Measurements from ENCODE around the gene SLC1A4. TPM values are rescaled to one million over a fixed set of nuclear protein-coding genes. Genes with fewer than 3 reads are reported as not detected.
"Not testable (repeated sequence)": the region's sequence is repeated elsewhere in the genome, so short reads cannot be mapped to it uniquely, and the experiment has no call there.

Gene SLC1A4
- polyA plus RNA-seq, 6 donors from 2014 or later: 2.1 to 5.8 (median 3.0) TPM

DNA sequence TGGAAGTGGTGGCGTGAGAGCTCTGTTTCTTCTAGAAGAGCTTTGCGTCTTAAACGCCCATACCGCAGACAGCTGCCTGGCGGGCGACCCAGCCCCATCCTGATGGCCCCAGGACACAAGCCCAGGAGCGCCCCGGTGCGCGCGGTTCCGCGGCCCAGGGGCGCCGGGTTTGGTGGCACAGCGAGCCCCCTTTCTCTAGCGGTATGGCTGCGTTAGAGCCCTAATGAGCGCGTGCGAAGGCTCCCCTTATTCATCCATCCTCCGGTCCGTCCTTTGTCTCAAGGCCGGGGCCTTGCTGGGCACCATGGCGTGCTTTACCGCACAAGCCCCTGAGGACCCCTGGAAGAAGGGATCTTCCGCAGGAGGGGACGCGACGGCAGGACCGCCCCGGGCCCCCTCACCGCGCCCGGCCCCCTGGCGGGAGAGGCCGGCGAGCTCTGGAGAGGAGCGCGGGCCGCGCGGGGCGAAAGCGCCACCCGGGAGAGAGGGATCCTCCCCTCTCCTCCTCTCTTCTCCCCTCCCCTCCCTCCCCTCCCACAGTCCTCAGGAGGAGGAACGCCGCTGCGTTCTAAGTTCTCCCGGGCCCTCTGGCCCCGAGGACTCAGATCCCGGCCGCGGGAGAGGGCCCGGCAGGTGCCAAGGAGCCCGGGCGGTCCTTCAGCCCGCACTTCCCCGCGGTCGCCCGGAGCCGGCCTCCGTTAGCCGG, 626 bp upstream of the SLC1A4 start:
- peak; percentile 42 to 46 for ATAC-seq (ENCODE audit: low read depth in 2 of 2)
- Mint-ChIP-seq H3K27ac (peak overlapping the region in 4 of 6 donors; percentile 27 to 80 (median 66)), H3K4me1 (peaks cover 32 to 55% (median 34%) of the 10 kb centered on the region in 3 donors), H3K36me3 (no peaks in the 10 kb centered on the region), H3K27me3 (no peaks in the 10 kb centered on the region), H3K4me3 (peak overlapping the region; percentile 81 to 93 (median 90)), H3K9me3 (no peaks in the 10 kb centered on the region)
- DNase-seq: peak; percentile 33

DNA sequence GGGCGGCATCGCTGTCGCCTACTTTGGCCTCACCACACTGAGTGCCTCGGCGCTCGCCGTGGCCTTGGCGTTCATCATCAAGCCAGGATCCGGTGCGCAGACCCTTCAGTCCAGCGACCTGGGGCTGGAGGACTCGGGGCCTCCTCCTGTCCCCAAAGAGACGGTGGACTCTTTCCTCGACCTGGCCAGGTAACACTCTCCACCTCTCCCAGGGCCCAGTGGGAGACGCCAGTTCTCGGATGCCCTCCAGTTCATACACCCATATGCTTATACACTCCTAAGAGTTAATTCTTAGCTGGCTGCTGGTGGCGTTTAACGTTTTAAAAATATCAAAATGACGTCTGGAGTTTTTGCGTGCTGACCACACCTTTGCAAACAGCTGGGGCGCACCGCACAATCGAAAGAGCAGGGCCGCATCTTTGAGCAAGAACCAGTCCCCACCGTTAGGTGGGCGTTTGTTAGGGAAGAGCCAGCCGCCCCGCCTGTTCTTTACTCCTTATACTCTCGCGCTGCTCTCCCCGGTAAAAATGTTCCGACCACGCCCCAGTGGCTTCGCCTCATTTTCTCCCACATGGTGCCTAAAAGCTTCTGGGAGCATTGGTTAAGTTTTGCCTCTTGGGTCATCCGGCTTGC, 899 bp downstream of the SLC1A4 start:
- ATAC-seq (ENCODE audit: low read depth in 2 of 2) (no peak), DNase-seq (no peak)
- Mint-ChIP-seq H3K9me3 (no peaks in the 10 kb centered on the region), H3K27ac (peak overlapping the region; percentile 10 to 87 (median 58)), H3K4me3 (peak overlapping the region; percentile 81 to 95 (median 90)), H3K27me3 (no peaks in the 10 kb centered on the region), H3K4me1 (peaks cover 32 to 48% (median 34%) of the 10 kb centered on the region in 3 donors), H3K36me3 (peaks cover 0 to 9% of the 10 kb centered on the region in 2 donors)

DNA sequence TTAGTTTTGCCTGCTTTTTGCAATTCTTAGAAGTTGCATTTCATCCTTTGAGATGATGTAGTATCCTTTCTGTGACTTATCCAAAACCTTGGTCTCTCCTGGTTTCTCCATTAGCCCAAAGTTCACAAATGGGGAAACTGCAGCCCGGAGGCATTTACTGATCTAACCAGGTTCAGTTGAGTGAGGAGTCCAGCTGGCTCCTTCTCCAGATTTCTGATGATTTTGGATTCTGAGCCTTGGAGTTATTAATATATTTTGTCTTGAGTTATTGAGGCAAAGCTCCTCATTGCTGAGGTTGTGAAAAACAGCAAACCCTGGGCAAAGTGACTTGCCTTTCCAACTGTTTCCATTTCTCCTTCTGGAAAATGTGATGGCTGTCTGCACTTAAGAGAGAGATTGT, 1.7 kb downstream of the SLC1A4 start:
- Mint-ChIP-seq H3K36me3 (peaks cover 0 to 9% of the 10 kb centered on the region in 2 donors), H3K4me3 (peak overlapping the region; percentile 47 to 95 (median 86)), H3K9me3 (no peaks in the 10 kb centered on the region), H3K27ac (no peak overlapping the region), H3K4me1 (peaks cover 32 to 48% (median 34%) of the 10 kb centered on the region in 3 donors), H3K27me3 (no peaks in the 10 kb centered on the region)
- no peak for DNase-seq
- ATAC-seq (ENCODE audit: low read depth in 2 of 2): no peak

DNA sequence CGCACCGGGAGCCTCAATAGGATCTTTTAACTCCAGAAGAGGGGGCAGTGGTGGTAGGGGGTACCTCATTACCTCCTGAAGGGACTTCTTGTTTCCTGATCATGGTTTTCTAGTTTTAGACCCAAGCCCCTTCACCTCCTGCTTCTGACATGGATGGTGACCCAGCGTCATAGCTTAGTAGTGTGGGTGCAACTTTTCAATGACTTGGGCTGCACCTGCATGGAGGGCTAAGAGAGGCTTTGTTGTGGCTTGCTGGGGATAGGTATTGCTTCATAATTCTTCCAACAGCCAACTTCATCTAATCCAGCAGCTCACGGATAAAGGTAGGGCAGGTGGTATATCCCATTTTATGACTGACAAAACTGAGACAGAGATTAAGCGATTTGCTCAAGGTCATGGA, 3.0 kb downstream of the SLC1A4 start:
- H3K27ac Mint-ChIP-seq: peak overlapping the region in 2 of 6 donors; percentile 34 to 57
- DNase-seq (no peak), ATAC-seq (ENCODE audit: low read depth in 2 of 2) (no peak)
- H3K4me1 Mint-ChIP-seq: peaks cover 23 to 37% (median 26%) of the 10 kb centered on the region in 3 donors
- H3K27me3 Mint-ChIP-seq: no peaks in the 10 kb centered on the region
- H3K9me3 Mint-ChIP-seq: no peaks in the 10 kb centered on the region
- peak overlapping the region in 1 of 8 donors; percentile 67 for H3K4me3 Mint-ChIP-seq
- H3K36me3 Mint-ChIP-seq: peaks cover 0 to 9% of the 10 kb centered on the region in 2 donors

DNA sequence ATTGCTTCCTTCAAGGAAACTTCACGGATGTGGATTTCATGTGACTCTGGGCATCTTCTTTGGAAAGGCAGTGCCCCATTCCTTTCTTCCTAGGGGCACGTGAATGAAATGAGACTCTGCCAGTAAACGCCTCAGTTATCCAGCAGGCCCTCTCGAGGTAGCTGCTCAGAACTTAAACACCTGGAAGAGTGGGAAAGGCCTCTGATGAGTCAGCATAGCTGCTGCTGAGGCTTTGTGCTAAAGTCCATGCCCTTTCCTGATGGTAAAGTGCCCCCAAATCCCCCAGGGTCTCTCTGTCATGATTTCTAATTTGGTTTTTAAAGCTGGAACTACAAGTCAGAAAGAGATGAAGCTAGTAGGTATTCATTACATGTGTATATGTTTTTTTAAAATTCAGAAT, 3.8 kb downstream of the SLC1A4 start:
- Mint-ChIP-seq H3K27ac (no peak overlapping the region), H3K9me3 (no peaks in the 10 kb centered on the region), H3K36me3 (peaks cover 0 to 9% of the 10 kb centered on the region in 2 donors), H3K27me3 (no peaks in the 10 kb centered on the region), H3K4me1 (peaks cover 19 to 31% (median 21%) of the 10 kb centered on the region in 3 donors), H3K4me3 (peak overlapping the region in 1 of 8 donors; percentile 53)
- ATAC-seq (ENCODE audit: low read depth in 2 of 2): no peak
- no peak for DNase-seq

DNA sequence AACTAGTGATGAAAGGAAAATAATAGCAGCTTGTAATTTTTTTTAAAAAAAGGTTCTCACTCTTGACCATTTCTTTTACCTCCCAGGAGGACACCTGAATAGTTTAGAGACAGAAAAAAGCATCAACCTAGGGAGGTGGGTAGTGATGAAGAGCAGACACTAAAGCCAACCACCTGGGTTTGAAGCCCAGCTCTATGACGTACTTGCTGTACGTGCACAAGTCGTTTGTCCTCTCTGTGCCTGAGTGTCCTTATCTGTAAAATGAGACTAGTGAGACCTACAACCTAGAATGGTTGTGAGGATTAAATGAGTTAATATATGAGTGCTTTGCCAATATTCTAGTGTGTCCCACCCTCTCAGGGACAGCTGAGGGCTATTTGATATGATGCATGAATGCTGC, 5.8 kb downstream of the SLC1A4 start:
- DNase-seq: no peak
- Mint-ChIP-seq H3K36me3 (peaks cover 0 to 9% of the 10 kb centered on the region in 2 donors), H3K4me1 (peaks cover 14 to 30% (median 17%) of the 10 kb centered on the region in 3 donors), H3K27me3 (no peaks in the 10 kb centered on the region), H3K27ac (no peak overlapping the region), H3K9me3 (no peaks in the 10 kb centered on the region), H3K4me3 (no peak overlapping the region)
- no peak for ATAC-seq (ENCODE audit: low read depth in 2 of 2)

DNA sequence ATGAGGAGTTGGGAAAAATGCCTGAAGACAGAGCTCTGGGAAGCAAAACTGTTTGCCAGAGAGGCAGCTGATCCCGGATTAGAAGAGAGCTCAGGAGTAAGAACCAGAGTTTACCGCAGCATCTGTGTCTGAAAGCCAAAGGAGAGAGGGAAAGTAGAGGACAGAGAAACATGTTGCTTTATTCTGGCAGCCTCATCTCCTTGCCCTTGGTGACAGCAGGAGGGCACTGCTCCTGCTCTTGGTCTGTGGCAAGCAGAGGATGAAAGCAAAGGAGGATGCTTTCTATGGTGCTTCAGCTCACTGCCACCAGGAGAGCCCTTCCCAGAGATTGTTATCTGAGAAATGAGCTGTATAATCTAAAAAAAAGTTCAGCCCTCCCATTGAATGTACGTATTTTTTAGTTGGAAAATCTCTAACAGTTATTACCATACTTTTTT, 7.7 kb downstream of the SLC1A4 start:
- peaks cover 9% of the 10 kb centered on the region in 2 donors for H3K36me3 Mint-ChIP-seq
- no peaks in the 10 kb centered on the region for H3K27me3 Mint-ChIP-seq
- DNase-seq (no peak), ATAC-seq (ENCODE audit: low read depth in 2 of 2) (no peak)
- no peaks in the 10 kb centered on the region for H3K9me3 Mint-ChIP-seq
- H3K27ac Mint-ChIP-seq: peak overlapping the region in 1 of 6 donors; percentile 83
- H3K4me1 Mint-ChIP-seq: peaks cover 6 to 16% (median 11%) of the 10 kb centered on the region in 3 donors
- peak overlapping the region in 1 of 8 donors; percentile 33 for H3K4me3 Mint-ChIP-seq

DNA sequence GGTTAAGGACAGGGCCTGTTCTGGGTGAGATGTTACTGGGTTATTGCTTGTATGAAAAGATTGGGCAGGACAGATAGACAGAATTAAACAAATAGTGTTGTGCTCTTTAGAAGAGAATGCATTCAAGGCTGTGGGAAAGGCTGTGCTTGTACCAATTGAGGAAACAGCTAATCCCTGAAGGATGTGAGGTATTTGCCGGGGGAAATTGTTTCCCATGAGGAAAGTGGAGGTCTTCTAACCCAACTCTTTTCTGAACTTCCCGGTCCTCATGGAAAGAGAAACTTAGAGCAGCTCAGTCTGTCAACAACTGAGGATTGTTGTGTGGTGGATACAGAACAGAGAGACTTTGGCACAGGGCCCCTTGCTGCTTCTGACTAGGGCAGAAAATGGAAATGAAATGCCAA, 9.5 kb downstream of the SLC1A4 start:
- DNase-seq: no peak
- H3K4me3 Mint-ChIP-seq: no peak overlapping the region
- H3K9me3 Mint-ChIP-seq: no peaks in the 10 kb centered on the region
- peaks cover 9% of the 10 kb centered on the region in 2 donors for H3K36me3 Mint-ChIP-seq
- ATAC-seq (ENCODE audit: low read depth in 2 of 2): no peak
- H3K27me3 Mint-ChIP-seq: no peaks in the 10 kb centered on the region
- peaks cover 3 to 6% (median 4%) of the 10 kb centered on the region in 3 donors for H3K4me1 Mint-ChIP-seq
- peak overlapping the region in 1 of 6 donors; percentile 22 for H3K27ac Mint-ChIP-seq

DNA sequence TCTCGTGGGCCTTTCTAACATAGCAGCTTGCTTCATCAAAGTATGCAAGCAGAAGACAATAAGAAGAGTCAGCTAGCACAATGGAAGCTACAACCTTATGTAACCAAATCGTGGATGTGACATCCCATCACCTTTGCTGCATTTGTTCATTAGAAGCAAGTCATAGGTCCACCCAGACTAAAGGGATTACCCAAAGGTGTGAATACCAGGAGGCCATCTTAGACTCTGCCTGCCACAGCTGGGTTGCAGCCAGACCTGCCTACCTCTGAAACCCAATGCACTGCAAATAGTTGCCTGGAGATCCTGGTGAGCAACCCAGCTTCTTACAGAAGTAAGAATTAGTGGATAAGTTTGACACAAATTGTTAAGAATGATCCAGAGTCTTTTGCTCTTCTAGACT, 10.6 kb downstream of the SLC1A4 start:
- H3K27me3 Mint-ChIP-seq: no peaks in the 10 kb centered on the region
- ATAC-seq (ENCODE audit: low read depth in 2 of 2) (no peak), DNase-seq (no peak)
- peaks cover 0 to 9% of the 10 kb centered on the region in 2 donors for H3K36me3 Mint-ChIP-seq
- H3K27ac Mint-ChIP-seq: peak overlapping the region in 1 of 6 donors; percentile 11
- no peak overlapping the region for H3K4me3 Mint-ChIP-seq
- peaks cover 3 to 6% (median 4%) of the 10 kb centered on the region in 3 donors for H3K4me1 Mint-ChIP-seq
- H3K9me3 Mint-ChIP-seq: no peaks in the 10 kb centered on the region

DNA sequence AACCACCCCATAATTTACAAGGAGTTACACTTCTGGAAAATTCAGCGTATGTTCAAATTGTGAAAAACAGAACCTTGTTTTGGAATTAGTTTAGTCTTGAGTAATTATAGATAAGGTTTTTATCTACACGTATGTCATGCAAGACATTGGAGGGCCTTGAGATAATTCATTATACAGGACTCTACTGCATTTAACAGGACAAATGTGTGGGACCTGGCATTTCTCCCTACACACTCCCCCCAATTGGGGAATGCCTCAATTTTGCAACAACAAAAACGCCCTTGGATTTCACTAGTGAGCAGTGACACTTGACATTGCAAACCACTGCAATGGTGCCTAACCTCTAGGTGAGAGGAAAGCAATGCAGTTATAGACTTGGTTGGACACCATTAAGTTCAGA, 11.4 kb downstream of the SLC1A4 start:
- Mint-ChIP-seq H3K9me3 (no peaks in the 10 kb centered on the region), H3K27me3 (no peaks in the 10 kb centered on the region), H3K36me3 (peaks cover 0 to 9% of the 10 kb centered on the region in 2 donors), H3K27ac (peak overlapping the region in 1 of 6 donors; percentile 13), H3K4me3 (no peak overlapping the region), H3K4me1 (peaks cover 3 to 6% (median 4%) of the 10 kb centered on the region in 3 donors)
- DNase-seq (no peak), ATAC-seq (ENCODE audit: low read depth in 2 of 2) (no peak)

DNA sequence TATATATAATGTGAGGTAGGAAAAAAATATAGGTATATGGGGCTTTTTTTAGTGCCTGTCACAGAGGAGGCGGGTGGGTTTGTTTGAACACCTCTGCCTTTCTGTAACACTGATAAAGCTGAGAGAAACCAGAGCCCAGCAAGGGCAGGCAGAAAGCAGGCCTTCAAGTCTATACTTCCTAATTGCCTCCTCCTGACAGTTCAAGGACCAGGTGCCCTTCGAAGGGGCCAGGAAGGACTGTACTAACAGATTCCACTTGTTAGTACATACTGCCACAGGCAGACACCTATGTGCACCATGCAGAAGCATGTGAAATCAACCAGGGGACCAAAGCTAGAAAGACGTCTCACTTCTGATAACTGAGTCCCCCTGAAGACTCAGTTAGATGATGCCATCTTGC, 13.8 kb downstream of the SLC1A4 start:
- ATAC-seq (ENCODE audit: low read depth in 2 of 2) (no peak), DNase-seq (no peak)
- H3K4me1 Mint-ChIP-seq: peaks cover 3 to 14% (median 9%) of the 10 kb centered on the region in 3 donors
- peaks cover 5 to 9% of the 10 kb centered on the region in 2 donors for H3K36me3 Mint-ChIP-seq
- no peaks in the 10 kb centered on the region for H3K27me3 Mint-ChIP-seq
- H3K4me3 Mint-ChIP-seq: no peak overlapping the region
- H3K9me3 Mint-ChIP-seq: no peaks in the 10 kb centered on the region
- H3K27ac Mint-ChIP-seq: peak overlapping the region in 1 of 6 donors; percentile 11

DNA sequence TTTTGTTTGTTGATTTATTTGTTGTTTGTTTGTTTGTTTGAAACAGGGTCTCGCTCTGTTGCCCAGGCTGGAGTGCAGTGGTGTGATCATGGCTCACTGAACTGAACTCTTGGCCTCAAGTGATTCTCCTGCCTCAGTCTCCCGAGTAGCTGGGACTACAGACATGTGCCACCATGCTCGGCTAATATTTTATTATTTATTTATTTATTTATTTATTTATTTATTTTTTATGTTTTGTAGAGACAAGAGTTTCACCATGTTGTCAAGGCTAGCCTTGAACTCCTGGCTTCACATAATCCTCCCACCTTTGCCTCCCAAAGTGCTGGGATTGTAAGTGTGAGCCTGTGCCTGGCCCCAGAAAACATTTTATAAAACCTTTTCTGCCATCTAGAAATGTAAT, 15.0 kb downstream of the SLC1A4 start:
- not testable (repeated sequence) for H3K36me3 Mint-ChIP-seq

DNA sequence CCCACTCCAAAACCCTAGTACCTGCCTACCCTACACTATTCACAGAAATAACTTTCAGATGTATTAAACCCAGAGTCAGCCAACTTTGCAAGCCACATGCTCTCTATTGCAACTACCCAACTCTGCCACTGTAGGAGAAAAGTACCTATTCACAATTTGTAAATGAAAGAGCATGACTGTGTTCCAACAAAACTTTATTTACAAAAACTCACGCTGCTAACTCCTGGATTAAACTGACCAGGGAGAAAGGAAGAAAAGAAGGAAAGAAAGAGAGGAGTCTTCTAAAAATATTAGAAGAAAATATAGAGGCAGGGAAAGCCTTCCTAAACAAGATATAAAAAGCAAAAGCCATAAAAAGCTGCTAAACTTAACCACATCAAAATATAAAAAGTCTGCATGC, 24.6 kb downstream of the SLC1A4 start:
- no peak for ATAC-seq (ENCODE audit: low read depth in 2 of 2)
- Mint-ChIP-seq H3K4me1 (peaks cover 34 to 42% (median 40%) of the 10 kb centered on the region in 3 donors), H3K36me3 (peaks cover 0 to 6% of the 10 kb centered on the region in 2 donors), H3K27me3 (no peaks in the 10 kb centered on the region), H3K4me3 (peak overlapping the region in 1 of 8 donors; percentile 36), H3K27ac (peak overlapping the region in 3 of 6 donors; percentile 46 to 70 (median 54)), H3K9me3 (no peaks in the 10 kb centered on the region)
- no peak for DNase-seq

More for the DNA sequence above, 15.0 kb downstream of the SLC1A4 start:
- H3K27me3 Mint-ChIP-seq; ATAC-seq (ENCODE audit: low read depth in 2 of 2); H3K27ac Mint-ChIP-seq; H3K4me3 Mint-ChIP-seq; DNase-seq; H3K9me3 Mint-ChIP-seq: not testable (repeated sequence)
- H3K4me1 Mint-ChIP-seq: peaks cover 3 to 11% (median 10%) of the 10 kb centered on the region in 3 donors

DNA sequence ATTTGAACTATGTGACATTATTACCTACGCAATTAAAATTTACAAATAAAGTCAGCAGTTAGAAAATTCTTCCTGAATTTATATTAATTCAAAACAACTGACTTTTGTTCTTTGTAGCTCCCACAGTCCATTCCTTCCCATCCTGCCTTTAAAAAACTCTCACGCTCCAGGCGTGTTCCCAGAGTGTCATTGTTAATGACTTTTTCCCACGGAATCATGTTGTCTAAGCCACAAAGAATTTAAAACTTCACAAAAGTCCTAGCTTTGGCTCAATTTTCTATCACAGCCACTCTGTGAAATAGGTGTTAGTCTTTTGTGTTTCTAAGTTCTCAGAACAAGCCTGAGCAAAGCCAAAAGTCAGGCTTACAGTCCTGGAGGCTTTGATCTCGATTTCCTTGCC, 26.5 kb downstream of the SLC1A4 start:
- Mint-ChIP-seq H3K36me3 (peaks cover 6 to 14% of the 10 kb centered on the region in 2 donors), H3K27ac (peak overlapping the region in 1 of 6 donors; percentile 36)

More for the DNA sequence above, 26.5 kb downstream of the SLC1A4 start:
- peaks cover 40 to 48% (median 44%) of the 10 kb centered on the region in 3 donors for H3K4me1 Mint-ChIP-seq
- H3K4me3 Mint-ChIP-seq: no peak overlapping the region
- ATAC-seq (ENCODE audit: low read depth in 2 of 2) (no peak), DNase-seq (no peak)
- no peaks in the 10 kb centered on the region for H3K27me3 Mint-ChIP-seq
- no peaks in the 10 kb centered on the region for H3K9me3 Mint-ChIP-seq
